Measurements from ENCODE around the gene UMAD1. TPM values are rescaled to one million over a fixed set of nuclear protein-coding genes. Genes with fewer than 3 reads are reported as not detected.

Gene UMAD1
- total and polyA plus RNA-seq, 3 donors from 2014 or later = 11.1 to 17.3 (median 12.6) TPM

- TF ChIP-seq POLR2A (IDR thresholded peaks at IDR 0.05) (no peak), CTCF (IDR thresholded peaks at IDR 0.05) (no peak)
- H3K4me1 ChIP-seq = no peaks in the 10 kb centered on the region
- DNase-seq = no peak
- H3K4me3 ChIP-seq = no peak overlapping the region
- H3K27me3 ChIP-seq = no peaks in the 10 kb centered on the region
- WGBS, 2 donors = 86 to 91% methylated on average over 3 of the region's 3 CpGs
- H3K36me3 ChIP-seq (ENCODE audit: low read depth, missing control alignments) = no peaks in the 10 kb centered on the region
- intact Hi-C loops (cut with DNase I; ENCODE audit: low total_unique reads) = no loop called here
- no peaks in the 10 kb centered on the region for H3K9me3 ChIP-seq
- H3K27ac ChIP-seq = no peak overlapping the region
These were observed 268.1 kb downstream of the UMAD1 start for GRCh38 chr7:7908622-7909145.

GRCh38 chr7:7909376-7909775, 268.8 kb downstream of the UMAD1 start:
- no peak overlapping the region for H3K27ac ChIP-seq

GRCh38 chr7:7911369-7912123, 271.0 kb downstream of the UMAD1 start:
- no peak for DNase-seq
- 76 to 82% methylated on average over 4 of the region's 4 CpGs for WGBS, 2 donors
- Histone ChIP-seq H3K36me3 (ENCODE audit: low read depth, missing control alignments) (no peaks in the 10 kb centered on the region), H3K9me3 (no peaks in the 10 kb centered on the region), H3K27ac (no peak overlapping the region), H3K4me1 (no peaks in the 10 kb centered on the region), H3K4me3 (no peak overlapping the region), H3K27me3 (no peaks in the 10 kb centered on the region)
- TF ChIP-seq POLR2A (IDR thresholded peaks at IDR 0.05) = no peak
- TF ChIP-seq CTCF (IDR thresholded peaks at IDR 0.05) = no peak
- intact Hi-C loops (cut with DNase I; ENCODE audit: low total_unique reads) = no loop called here

More at GRCh38 chr7:7909376-7909775, 268.8 kb downstream of the UMAD1 start:
- TF ChIP-seq CTCF (IDR thresholded peaks at IDR 0.05) = no peak
- Histone ChIP-seq H3K27me3 (no peaks in the 10 kb centered on the region), H3K9me3 (no peaks in the 10 kb centered on the region), H3K4me3 (no peak overlapping the region), H3K4me1 (no peaks in the 10 kb centered on the region), H3K36me3 (ENCODE audit: low read depth, missing control alignments) (no peaks in the 10 kb centered on the region)
- DNase-seq = no peak
- 67 to 74% methylated on average over 4 of the region's 4 CpGs for WGBS, 2 donors
- intact Hi-C loops (cut with DNase I; ENCODE audit: low total_unique reads) = no loop called here

- no peaks in the 10 kb centered on the region for H3K9me3 ChIP-seq
- H3K4me3 ChIP-seq = no peak overlapping the region
- H3K27ac ChIP-seq = no peak overlapping the region
- intact Hi-C loops (cut with DNase I; ENCODE audit: low total_unique reads) = no loop called here
- no peak for DNase-seq
- H3K36me3 ChIP-seq (ENCODE audit: low read depth, missing control alignments) = no peaks in the 10 kb centered on the region
- H3K27me3 ChIP-seq = no peaks in the 10 kb centered on the region
- WGBS, 2 donors = 86 to 88% methylated on average over 3 of the region's 3 CpGs
- no peak for TF ChIP-seq POLR2A (IDR thresholded peaks at IDR 0.05)
- no peak for TF ChIP-seq CTCF (IDR thresholded peaks at IDR 0.05)
- H3K4me1 ChIP-seq = no peaks in the 10 kb centered on the region
These were observed 272.4 kb downstream of the UMAD1 start for GRCh38 chr7:7912937-7913336.

GRCh38 chr7:7913504-7913903, 273.0 kb downstream of the UMAD1 start:
- DNase-seq = no peak

More at GRCh38 chr7:7913504-7913903, 273.0 kb downstream of the UMAD1 start:
- Histone ChIP-seq H3K27ac (no peak overlapping the region), H3K27me3 (no peaks in the 10 kb centered on the region), H3K36me3 (ENCODE audit: low read depth, missing control alignments) (no peaks in the 10 kb centered on the region), H3K9me3 (no peaks in the 10 kb centered on the region), H3K4me1 (no peaks in the 10 kb centered on the region), H3K4me3 (no peak overlapping the region)
- WGBS, 2 donors = 89 to 91% methylated on average over 3 of the region's 3 CpGs
- TF ChIP-seq CTCF (IDR thresholded peaks at IDR 0.05) (no peak), POLR2A (IDR thresholded peaks at IDR 0.05) (no peak)
- intact Hi-C loops (cut with DNase I; ENCODE audit: low total_unique reads) = no loop called here

Data from testis (tissue), 3 donors.